GM18858 (cell line): ENCODE data around the gene OR52E4.

Experiments
- ATAC-seq: cut with Tn5 transposase; IDR thresholded peaks from one replicate; pipeline ENCODE4 v1.9.1; 2021; ENCODE audit not compliant: unreplicated experiment

Gene OR52E4

DNA sequence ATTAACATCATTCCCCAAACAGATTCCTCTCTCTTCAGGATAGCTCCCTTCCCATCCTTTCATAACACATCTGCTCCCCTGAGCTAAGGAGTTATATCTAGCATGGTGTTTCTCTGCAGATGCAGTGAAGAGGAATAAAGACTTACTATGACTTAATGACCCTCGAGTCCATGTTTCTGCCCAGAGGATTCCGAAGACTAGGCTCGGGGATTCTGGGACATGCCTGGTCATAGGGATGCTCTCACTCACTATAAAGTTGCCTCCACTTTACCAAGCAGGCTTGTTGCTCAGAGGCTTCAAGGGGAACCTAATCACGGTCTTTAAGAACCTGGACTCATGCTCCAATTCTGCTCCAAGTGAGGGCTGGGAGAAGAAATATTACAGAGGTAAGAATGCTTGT is at the start of gene OR52E4:
OR52E4 (plus strand) TSS at position 301 of the 400 bp plus-strand sequence. CDS start 3,664 bp downstream, outside the sequence.
- no peak for ATAC-seq

DNA sequence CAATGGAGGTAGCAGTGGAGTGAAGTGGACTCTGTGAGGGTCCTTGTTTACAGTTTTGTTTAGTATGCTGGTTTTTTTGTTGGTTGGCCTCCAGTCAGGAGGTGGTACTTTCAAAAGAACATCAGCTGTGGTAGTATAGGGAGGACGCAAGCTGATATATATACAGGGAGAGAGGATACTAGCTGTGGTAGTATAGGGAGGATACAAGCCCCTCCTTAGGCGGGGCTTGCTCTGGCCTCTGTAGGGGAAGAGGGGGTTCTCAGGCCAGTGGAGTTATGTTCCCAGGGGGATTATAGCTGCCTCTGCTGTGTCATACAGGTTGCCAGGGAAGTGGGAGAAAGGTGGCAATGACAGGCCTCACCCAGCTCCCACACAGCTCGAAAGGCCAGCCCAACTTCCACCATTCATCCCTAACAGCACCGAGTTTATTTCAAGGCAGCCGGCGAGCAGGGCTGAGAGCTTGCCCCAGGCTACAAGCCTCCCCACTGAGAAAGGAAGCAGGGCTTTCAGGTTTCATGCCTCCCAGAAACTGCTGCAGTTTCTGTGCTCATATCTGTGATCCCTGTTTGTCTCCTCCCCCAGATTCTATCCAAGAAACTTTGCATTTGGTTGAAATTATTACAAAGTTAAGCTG is 49.1 kb upstream of the OR52E4 start:
- no peak for ATAC-seq

DNA sequence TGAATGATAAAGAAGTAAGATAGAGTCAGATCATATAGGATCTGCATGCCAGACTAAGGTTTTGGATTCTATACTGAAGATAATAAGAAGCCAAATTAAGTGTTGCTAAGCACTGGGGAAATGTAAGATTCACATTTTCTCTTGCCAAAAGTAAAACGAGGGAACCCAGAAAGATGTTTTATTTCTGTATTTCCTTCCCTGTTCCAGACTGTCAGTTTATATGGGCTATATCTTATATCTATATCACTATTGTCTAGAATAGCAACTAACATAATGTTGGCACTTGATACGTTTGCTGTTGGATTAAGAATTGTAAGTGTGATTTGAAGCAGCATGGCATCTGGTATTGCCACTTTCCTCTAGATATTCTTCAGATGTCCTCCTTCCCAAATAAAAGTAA is 47.0 kb upstream of the OR52E4 start:
- ATAC-seq = no peak

DNA sequence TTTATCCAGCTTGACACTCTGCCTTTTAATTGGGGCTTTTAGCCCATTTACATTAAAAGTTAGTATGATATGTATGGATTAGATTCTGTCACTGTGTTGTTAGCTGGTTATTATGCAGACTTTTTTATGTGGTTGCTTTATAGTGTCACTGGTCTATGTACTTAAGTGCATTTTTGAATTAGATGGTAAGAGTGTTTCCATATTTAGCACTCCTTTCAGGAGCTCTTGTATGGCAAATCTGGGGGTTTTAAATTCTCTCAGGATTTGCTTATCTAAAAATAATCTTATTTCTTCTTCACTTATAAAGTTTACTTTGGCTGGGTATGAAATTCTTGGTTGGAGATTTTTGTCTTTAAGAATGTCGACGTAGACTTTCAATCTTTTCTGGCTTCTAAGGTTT is 42.7 kb upstream of the OR52E4 start:
- ATAC-seq = no peak

DNA sequence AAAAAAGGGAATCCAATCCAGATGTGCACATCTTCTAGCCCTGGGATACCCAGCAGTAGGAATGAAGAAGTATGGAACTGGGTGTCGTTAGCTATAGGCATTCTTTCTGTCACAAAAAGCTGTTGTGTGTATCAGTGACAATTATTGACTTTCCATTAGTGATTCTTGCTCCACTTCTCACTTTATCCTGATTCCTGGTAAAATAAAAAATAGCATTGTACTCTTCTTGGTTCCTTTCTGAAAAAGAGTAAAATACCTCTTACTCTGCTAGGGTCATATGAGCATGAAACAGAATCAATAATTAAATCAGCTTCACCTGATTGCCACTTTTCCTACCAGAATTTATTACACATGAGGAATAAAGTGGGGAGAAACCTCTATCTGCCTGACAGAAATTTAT is 38.6 kb upstream of the OR52E4 start, which contains the start of gene OR52E6:
OR52E6 (minus strand) TSS at position 101 of the 400 bp plus-strand sequence; CDS start at position 101, 0 bp downstream.
- no peak for ATAC-seq

DNA sequence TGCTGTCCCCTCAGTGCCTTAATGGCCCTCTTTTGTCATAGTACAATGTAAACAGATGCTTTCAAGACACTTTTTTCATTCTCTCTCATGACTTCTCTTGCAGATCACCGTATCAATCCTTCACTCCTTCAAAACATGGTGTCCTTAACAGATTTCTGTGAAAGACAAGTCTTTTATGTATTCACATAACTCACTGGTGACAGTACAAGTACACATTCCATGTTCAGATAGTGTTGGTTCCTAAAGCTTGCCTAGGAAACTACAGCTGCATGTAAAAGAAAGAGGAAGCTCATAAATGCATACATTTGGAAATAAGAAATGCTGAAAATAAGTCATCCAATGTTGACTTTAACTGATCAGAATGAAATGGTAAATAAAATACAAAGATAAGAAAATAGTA is 33.7 kb upstream of the OR52E4 start:
- ATAC-seq = no peak

DNA sequence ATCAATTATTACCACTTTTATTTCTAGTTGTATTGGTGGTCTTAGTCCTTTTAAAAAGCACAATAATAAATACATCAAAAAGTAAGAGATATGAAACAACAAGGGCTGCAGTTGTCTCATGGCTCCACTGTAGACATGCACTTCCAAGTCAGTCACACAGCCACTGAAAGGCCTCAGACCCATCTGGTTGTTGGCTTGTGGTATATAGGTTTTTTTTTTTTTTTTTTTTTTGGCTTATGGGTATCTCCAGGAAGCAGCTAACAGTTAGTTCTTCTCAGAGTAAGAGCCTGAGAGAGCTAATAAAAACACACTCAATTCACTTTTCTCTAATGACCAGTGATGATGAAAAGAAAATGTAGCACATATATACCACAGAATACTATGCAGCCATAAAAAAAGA is 32.7 kb upstream of the OR52E4 start:
- ATAC-seq = no peak

DNA sequence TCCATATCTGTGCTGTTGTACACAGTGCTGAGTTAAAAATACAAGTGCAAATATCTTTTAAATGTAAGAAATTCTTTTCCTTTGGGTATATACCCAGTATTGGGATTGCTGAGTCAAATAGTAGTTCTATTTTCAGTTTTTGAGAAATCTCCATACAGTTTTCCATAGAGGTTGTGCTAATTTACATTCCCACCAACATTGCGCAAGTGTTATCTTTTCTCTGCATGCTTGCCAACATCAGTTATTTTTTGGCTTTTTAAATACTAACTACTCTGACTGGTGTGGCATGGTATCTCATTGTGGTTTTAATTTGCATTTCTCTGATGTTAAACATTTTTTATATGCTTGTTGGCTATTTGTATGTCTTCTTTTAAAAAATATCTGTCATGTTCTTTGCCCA is 29.4 kb upstream of the OR52E4 start:
- no peak for ATAC-seq

DNA sequence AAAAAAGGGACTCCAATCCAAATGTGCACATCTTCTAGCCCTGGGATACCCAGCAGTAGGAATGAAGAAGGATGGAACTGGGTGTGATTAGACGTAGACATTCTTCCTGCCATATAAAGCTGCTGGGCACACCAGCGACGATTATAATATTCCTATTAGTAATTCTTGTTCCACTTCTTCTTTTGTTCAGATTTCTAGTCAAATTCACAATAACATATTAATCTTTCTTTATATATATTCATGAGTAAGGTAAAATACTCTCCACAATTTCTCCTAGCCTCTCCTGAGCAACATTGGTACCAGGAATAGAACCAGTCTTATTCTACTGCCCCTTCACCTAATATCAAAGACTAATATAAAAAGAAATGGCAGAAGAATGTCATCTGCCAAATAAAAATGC is 22.8 kb upstream of the OR52E4 start, which contains the start of gene OR52E8:
OR52E8 (minus strand) TSS at position 101 of the 400 bp plus-strand sequence; CDS start at position 101, 0 bp downstream.
- no peak for ATAC-seq

DNA sequence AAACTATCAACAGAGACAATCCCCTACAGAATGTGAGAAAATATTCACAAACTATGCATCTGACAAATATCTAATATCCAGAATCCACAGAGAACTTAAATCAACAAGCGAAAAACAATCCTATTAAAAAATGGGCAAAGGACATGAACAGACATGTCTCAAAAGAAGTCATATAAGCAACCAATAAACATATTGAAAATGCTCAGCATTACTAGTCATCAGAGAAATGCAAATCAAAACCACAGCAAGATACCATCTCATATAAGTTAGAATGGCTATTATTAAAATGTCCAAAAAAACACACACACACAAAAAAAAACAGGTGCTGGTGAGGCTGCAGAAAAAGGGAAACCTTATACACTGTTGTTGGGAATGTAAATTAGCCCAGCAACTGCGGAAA is 14.6 kb upstream of the OR52E4 start:
- ATAC-seq = no peak

DNA sequence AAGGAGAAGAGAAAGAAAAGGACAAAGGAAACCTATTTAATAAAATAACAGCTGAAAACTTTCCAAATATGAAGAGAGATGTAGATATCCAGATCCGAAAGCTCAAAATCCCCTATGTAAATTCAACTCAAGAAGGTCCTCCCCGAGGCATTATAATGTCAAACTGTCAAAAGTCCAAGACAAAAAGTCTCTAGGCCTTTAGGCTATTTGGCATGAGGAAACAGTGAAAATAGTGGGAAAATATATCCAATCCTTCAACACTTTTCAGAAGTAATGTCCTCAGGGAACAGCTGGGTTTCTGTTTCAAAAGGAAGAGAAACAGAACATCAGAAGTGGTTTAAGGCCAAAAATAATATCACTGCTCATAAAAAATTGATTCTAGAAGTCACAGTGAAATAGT is 1.9 kb upstream of the OR52E4 start:
- no peak for ATAC-seq

DNA sequence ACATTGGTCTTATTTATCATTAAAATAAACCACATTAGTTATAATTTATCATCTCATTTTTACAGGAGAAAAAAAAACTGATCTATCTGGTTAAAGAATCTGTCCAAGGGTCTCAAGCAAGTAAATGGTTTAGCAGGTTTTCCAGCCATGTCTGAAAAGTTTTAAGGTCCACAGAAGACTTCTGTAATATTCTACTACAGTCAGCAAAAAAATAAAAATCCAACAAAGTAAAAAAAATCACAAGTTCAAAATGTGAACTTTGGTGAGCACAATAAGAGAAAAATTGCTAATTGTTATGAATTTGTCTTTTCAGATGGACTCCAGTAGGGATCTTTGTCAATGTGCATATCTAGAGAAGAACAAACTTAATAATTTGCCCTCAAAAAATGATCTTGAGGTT is 1.3 kb downstream of the OR52E4 start:
- ATAC-seq = no peak

DNA sequence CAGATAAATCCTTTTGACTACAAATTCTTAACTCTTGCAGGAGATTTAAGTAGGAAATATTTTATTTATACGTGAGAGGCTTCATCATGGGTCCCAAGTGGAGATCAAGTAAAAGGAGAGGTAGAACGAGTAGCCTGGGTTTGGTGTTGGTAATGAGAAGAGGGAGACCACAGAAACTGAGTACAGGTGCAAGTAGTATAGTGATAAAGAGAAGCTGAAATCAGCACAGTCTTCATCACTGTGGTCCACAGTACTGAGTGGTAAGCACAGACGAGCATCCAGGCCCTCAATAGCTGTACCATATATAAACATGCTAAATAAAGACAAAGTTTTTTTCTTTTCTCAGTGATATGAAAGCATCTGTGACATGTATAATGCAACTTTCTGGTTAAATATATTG is 6.7 kb downstream of the OR52E4 start:
- ATAC-seq = no peak

DNA sequence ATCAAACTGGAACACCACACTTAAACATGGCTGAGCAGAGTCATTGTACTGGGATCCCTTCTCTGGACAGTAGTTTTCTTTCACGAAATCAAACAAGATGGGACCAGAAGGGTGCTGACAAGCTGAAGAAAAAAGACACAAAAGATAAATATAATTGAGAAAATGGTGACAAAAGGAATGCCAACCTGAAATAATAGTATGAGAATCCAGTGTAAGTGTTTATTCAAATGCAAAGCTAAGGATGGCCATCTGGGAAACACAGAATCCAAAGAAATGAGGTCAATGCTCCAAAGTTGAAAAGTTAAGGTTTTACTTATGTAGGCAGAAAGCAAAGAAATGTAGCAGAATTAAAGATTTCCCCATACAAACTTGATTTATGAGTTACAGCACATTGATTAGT is 7.2 kb downstream of the OR52E4 start:
- no peak for ATAC-seq

DNA sequence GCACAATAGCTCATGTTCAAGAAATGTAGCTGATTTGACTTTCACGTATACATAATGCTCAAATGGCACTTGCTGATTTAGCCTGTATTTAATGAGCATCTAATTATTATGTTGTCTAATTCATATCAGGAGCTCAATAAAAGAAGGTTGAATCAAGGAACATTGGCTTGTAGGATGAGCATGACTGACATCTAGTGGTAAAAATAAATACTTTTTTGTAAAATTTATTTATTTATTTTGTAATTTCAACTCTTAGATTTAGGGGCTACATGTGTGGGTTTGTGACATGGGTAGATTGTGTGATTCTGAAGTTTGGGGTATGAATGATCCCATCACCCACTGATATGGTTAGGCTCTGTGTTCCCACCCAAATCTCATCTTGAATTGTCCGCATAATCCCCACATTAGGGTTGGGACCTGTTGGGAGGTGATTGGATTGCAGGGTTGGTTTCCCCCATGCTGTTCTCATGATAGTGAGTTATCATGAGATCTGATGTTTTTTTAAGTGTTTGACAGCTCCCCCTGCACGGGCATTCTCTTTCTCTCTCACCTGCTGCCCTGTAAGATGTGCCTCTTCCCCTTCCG is 10.9 kb downstream of the OR52E4 start:
- ATAC-seq = no peak

DNA sequence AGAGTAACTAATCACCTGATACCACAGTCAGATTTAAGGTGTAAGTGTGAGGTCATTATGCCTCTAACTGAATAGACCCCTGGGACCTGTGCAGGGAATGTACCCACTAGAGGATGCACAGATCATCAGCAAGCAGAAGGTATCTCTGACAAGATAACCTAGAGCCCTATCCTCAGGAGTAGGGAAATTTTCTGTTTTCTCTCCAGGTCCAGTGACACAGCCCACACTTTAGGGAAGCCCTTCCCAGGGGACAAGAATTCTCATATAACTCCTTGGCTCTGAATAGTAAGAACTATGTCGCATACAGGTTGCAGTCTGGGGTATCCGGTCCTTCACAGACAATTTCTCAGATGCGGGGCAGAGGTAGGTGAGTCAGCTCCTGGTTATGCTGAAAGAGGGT is 12.5 kb downstream of the OR52E4 start, which contains the start of gene OR52E5:
OR52E5 (plus strand) TSS at position 301 of the 400 bp plus-strand sequence. CDS start 7,569 bp downstream, outside the sequence.
- ATAC-seq = no peak

DNA sequence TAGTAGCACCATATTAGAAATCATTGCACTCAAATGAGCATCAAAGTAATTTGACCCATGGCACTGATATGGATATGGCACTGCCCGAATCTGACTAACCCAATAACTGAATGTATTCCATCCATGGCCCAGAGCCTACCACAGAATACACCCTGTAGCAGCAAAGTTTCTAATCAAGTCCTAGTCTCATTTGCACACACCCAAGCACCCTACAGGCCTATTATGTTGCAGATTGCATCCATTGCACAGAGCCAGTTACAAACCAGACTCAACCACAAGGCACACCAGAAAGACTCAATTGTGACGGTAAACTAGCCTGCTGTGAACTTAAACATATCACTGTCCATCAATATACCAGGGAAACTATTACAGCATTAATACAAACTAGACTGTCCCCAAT is 19.1 kb downstream of the OR52E4 start:
- no peak for ATAC-seq

DNA sequence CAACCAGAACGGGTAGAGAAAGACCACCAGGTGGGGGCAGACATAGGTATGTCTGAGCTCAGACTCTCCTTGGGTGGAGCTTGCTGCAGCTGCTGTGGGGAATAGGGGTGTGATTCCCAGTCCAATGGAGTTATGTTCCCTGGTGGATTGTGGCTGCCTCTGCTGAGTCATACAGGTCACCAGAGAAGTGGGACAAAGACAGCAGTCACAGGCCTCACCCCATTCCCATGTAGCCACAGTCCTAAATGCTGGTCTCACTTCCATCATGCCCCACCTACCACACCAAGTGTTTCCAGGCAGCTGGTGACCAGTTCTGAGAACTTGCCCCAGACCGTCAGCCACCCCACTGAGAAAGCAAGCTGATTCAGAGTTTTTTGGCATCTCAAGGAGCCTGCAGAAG is 30.1 kb downstream of the OR52E4 start:
- ATAC-seq = no peak

DNA sequence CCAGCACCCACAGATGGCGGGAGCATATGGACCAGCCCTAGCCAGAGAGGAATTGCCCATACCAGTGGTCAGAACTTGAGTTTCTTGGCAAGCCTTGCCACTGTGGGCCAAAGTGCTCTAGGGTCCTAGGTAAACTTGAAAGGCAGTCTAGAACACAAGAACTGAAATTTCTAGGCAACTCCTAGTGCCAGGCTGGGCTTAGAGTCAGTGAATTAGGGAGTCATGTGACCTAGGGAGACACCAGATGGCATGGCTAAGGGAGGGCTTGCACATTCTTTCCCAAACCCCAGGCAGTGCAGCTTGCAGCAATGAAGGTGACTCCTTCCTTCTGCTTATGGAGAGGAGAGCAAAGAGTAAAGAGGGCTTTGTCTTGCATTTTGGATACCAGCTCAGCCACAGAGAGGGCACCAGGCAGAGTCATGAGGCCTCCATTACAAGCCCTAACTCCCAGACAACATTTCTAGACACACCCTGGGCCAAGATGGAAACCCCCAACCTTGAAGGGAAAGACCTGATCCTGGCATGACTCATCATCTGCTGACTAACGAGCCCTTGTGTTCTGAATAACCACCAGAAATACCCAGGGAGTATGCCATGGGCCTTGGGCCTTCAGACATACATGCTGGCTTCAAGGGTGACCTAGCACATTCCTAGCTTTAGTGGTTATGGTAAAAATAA is 42.5 kb downstream of the OR52E4 start:
- no peak for ATAC-seq

DNA sequence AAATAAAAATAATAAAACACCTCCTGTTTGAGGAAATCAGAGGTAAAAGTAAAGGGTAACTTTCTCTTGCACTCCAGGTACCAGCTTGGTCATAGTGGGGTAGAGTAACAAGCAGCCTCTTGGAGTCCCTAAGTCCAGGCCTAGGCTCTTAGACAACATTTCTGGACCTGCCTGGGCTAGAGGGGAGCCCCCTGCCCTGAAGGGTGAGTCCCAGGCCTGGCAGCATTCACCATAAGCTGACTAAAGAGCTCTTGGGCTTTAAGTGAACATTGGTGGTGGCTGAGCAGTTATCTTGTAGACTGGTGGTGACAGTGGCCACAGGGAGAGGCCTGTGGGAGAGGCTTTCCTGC is 43.0 kb downstream of the OR52E4 start:
- ATAC-seq = no peak

DNA sequence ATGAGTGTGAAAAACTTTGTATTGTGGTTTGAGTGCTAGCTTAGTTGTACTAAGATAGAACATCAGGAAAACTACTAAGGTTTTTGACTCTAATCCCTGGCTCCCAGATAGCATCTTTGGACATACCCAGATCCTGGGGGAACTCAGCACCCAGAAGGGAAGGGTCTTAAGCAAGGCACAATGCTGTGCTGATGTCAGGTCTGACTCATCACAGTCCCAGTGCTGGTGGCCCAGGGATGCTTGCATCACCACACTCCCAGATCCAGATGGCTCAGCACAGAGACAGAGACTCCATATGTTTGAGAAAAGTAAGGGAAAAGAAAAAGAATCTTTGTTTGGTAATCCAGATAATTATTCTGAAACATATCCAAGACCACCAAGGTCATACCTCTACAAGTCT is 43.4 kb downstream of the OR52E4 start:
- no peak for ATAC-seq

DNA sequence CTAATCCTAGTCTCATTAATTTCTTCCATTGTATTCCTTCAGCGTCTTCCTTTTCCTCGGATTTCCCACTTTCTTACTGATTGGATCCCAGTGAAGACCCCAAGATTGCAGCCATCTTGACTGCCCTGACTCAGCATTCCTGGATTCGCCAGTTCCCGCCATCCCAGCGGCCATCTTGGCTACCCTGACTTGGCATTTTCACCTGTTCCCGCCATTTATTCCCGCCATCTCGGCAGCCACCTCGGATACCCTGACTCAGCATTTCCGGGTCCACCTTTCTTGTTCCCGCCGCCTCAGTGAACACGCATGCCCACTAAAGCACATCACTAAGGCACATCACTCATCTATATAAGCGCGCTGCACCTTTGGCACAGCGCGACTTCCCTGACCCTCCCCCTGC is 47.8 kb downstream of the OR52E4 start:
- no peak for ATAC-seq
